Lower lobe of right lung (tissue), 2 donors: Measurements from ENCODE around the gene LPO. TPM values are rescaled to one million over a fixed set of nuclear protein-coding genes. Genes with fewer than 3 reads are reported as not detected.

Experiments used
- ATAC-seq, 2 donors: fragments of 200-7000 bp; cut with Tn5 transposase; one replicate each; pipeline ENCODE4 v1.9.1; 2020 to 2022; ENCODE audit warnings: mild to moderate bottlenecking in 2 of 2, moderate library complexity in 2 of 2
- DNase-seq: peaks from one replicate; pipeline ENCODE4 v3.0.0-alpha.2; 2020
- H3K27ac ChIP-seq: fragments of 200-600 bp; one replicate; pipeline ENCODE4 v1.8.0; 2022
- H3K27me3 ChIP-seq: fragments of 200-600 bp; one replicate; pipeline ENCODE4 v1.8.0; 2022; ENCODE audit warnings: low read depth
- H3K36me3 ChIP-seq: fragments of 200-600 bp; one replicate; pipeline ENCODE4 v1.8.0; 2022; ENCODE audit warnings: mild to moderate bottlenecking
- H3K4me1 ChIP-seq: fragments of 200-600 bp; one replicate; pipeline ENCODE4 v1.8.0; 2022
- H3K4me3 ChIP-seq: fragments of 200-600 bp; one replicate; pipeline ENCODE4 v1.8.0; 2022; ENCODE audit warnings: mild to moderate bottlenecking
- H3K9me3 ChIP-seq: fragments of 200-600 bp; one replicate; pipeline ENCODE4 v1.8.0; 2022
- intact Hi-C: fragments of 100-400 bp; cut with DNase I; formaldehyde crosslinking; loops from one replicate; pipeline ENCODE4 v1.11.0; 2022
- total RNA-seq: library from RNA; stranded (reverse); fragmentation: NEBNext Ultra II Directional; extraction: Animal tissue kit (Norgen Biotek cat#: 25700); gene quantifications from one replicate; pipeline ENCODE4 v1.2.1, GENCODE V29; 2021
- TF ChIP-seq, protein P1 (sequence below): fragments of 200-600 bp; IDR thresholded peaks from one replicate; pipeline ENCODE4 v1.8.0; 2022; ENCODE audit warnings: antibody characterized with exemption, mild to moderate bottlenecking
- donor health status: DM: no; HTN: yes; CAD: no; lungs with severe emphysema.

The LPO gene
- total RNA-seq, 1 donor from 2014 or later = not detected

DNA sequence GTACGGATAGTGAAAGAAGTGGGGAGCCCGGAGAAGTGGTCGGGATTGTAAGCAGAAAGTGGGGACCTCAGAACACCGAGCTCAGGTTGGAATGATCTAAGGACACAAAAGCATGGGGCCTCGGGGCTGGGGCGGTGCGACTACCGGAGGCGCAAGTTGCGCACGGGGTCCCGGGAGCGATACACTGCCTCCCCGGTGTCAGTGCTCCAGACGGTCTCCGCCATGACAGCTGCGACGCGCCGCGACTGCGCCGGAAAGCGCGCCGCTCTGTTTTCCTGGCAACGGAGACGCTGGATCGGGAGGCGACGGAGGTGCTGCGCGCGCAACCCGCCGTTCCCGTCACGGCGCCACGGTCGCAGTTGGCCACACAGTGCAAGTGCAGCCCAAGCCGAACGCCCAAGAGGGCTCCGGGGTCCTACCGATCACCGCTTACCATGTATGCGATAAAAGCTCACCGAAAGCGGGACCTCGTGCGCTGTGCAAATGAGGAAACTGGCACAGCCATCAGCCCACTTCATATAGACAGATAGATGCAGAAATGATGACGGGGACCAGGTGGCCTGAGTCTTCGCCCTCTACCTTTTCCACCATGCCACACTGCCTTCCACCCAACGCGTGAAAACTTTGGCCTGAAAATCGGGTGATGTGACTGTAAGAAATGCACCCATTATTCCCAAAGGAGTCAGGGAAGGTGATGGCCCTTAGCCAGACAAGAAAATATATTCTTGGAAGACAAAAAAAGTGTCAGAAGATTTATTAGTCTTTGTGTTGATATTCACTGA is 19.2 kb upstream of the LPO start, which contains the start of gene MKS1:
Gene MKS1, minus strand, starts transcription at position 249 of the 782 bp plus-strand sequence. Its CDS starts 25 bp downstream, at position 224.
- DNase-seq (peak; percentile 97), ATAC-seq (peak; percentile 99 to 100)
- Histone ChIP-seq H3K36me3 (peaks cover 24% of the 10 kb centered on the region), H3K27ac (peak within 1 kb of the TSS; percentile 80), H3K9me3 (no peaks in the 10 kb centered on the region), H3K27me3 (no peaks in the 10 kb centered on the region), H3K4me3 (peak within 1 kb of the TSS; percentile 66), H3K4me1 (peaks cover 9% of the 10 kb centered on the region)
- intact Hi-C loops = no loop called here
- TF ChIP-seq, protein P1, sequence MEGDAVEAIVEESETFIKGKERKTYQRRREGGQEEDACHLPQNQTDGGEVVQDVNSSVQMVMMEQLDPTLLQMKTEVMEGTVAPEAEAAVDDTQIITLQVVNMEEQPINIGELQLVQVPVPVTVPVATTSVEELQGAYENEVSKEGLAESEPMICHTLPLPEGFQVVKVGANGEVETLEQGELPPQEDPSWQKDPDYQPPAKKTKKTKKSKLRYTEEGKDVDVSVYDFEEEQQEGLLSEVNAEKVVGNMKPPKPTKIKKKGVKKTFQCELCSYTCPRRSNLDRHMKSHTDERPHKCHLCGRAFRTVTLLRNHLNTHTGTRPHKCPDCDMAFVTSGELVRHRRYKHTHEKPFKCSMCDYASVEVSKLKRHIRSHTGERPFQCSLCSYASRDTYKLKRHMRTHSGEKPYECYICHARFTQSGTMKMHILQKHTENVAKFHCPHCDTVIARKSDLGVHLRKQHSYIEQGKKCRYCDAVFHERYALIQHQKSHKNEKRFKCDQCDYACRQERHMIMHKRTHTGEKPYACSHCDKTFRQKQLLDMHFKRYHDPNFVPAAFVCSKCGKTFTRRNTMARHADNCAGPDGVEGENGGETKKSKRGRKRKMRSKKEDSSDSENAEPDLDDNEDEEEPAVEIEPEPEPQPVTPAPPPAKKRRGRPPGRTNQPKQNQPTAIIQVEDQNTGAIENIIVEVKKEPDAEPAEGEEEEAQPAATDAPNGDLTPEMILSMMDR = peak; percentile 85

GRCh38 chr17:58219789-58220183 is 18.6 kb upstream of the LPO start:
- intact Hi-C loops = no loop called here
- peak overlapping the region; percentile 80 for H3K27ac ChIP-seq
- peaks cover 18% of the 10 kb centered on the region for H3K36me3 ChIP-seq
- no peak for DNase-seq
- TF ChIP-seq, protein P1 = no peak
- peaks cover 9% of the 10 kb centered on the region for H3K4me1 ChIP-seq
- peak overlapping the region; percentile 66 for H3K4me3 ChIP-seq
- no peaks in the 10 kb centered on the region for H3K9me3 ChIP-seq
- ATAC-seq = no peak
- no peaks in the 10 kb centered on the region for H3K27me3 ChIP-seq

- peaks cover 9% of the 10 kb centered on the region for H3K4me1 ChIP-seq
- no peak for DNase-seq
- ATAC-seq = no peak
- H3K27me3 ChIP-seq = peaks cover 8% of the 10 kb centered on the region
- H3K27ac ChIP-seq = no peak overlapping the region
- no peak overlapping the region for H3K4me3 ChIP-seq
- H3K36me3 ChIP-seq = no peaks in the 10 kb centered on the region
- TF ChIP-seq, protein P1 = no peak
- no peaks in the 10 kb centered on the region for H3K9me3 ChIP-seq
- intact Hi-C loops = no loop called here
Observed at GRCh38 chr17:58224315-58224714, 14.1 kb upstream of the LPO start.

GRCh38 chr17:58227733-58228132 is 10.7 kb upstream of the LPO start:
- H3K9me3 ChIP-seq = no peaks in the 10 kb centered on the region
- DNase-seq (no peak), ATAC-seq (no peak)
- no peaks in the 10 kb centered on the region for H3K36me3 ChIP-seq
- no peak overlapping the region for H3K27ac ChIP-seq
- no peaks in the 10 kb centered on the region for H3K4me1 ChIP-seq
- TF ChIP-seq, protein P1 = no peak
- H3K4me3 ChIP-seq = no peak overlapping the region
- H3K27me3 ChIP-seq = peaks cover 10% of the 10 kb centered on the region
- intact Hi-C loops = no loop called here

- H3K27ac ChIP-seq = no peak overlapping the region
- no peaks in the 10 kb centered on the region for H3K36me3 ChIP-seq
- no peaks in the 10 kb centered on the region for H3K9me3 ChIP-seq
- intact Hi-C loops = no loop called here
- H3K27me3 ChIP-seq = peaks cover 10% of the 10 kb centered on the region
- H3K4me3 ChIP-seq = no peak overlapping the region
- DNase-seq = no peak
- no peak for ATAC-seq
- H3K4me1 ChIP-seq = no peaks in the 10 kb centered on the region
- TF ChIP-seq, protein P1 = no peak
Observed at GRCh38 chr17:58228679-58229078, 9.7 kb upstream of the LPO start.
